Loucy (cell line): ENCODE data around the gene CACNB2.

Experiments
- CTCF ChIP-seq: fragments of 200-600 bp; sonication (generic); conservative IDR thresholded peaks from 2 replicates; pipeline ENCODE4 v1.5.1; 2014; ENCODE audit warnings: mild to moderate bottlenecking, antibody characterized with exemption, low read length
- EZH2phosphoT487 ChIP-seq: fragments of 200-600 bp; IDR thresholded peaks from 2 replicates; pipeline ENCODE4 v1.6.1; 2018; ENCODE audit warnings: antibody characterized with exemption, mild to moderate bottlenecking, moderate library complexity, borderline replicate concordance

GRCh38 chr10:18523858-18524257 is 383.6 kb downstream of the CACNB2 start:
- no peak for TF ChIP-seq CTCF
- TF ChIP-seq EZH2phosphoT487, result no peak
